Thyroid gland (tissue), 4 donors: ENCODE results near the gene COPS9.

Source experiments
- CTCF ChIP-seq, 6 experiments: fragments of 200-600 bp in 3 of 6; fragments of 450-650 bp in 3 of 6; sonication (generic) in 3 of 6; IDR thresholded peaks; one replicate each; pipeline ENCODE4 v1.5.1; 2016 to 2019; ENCODE audit warnings: antibody characterized with exemption in 6 of 6, mild to moderate bottlenecking in 2 of 6, inconsistent platforms in 1 of 6, moderate library complexity in 1 of 6
- POLR2A ChIP-seq, 2 donors: fragments of 450-650 bp; IDR thresholded peaks; one replicate each; pipeline ENCODE4 v1.6.1; 2017; ENCODE audit warnings: antibody characterized with exemption in 2 of 2, mild to moderate bottlenecking in 2 of 2, moderate library complexity in 1 of 2

GRCh38 chr2:240114233-240114632 is 21.9 kb downstream of the COPS9 start:
- TF ChIP-seq CTCF (IDR thresholded peaks at IDR 0.05) (no peak), POLR2A (IDR thresholded peaks at IDR 0.05) (no peak)
